ENCODE data around the gene PTPRD. TPM values are rescaled to one million over a fixed set of nuclear protein-coding genes. Genes with fewer than 3 reads are reported as not detected.
"Not testable (repeated sequence)": the region's sequence is repeated elsewhere in the genome, so short reads cannot be mapped to it uniquely, and the experiment has no call there.

PTPRD gene
- total RNA-seq, 1 experiment from 2014 or later = 32.5 TPM

GRCh38 chr9:10354591-10354990 lies 258.2 kb downstream of the PTPRD start:
- TF ChIP-seq, protein P1, sequence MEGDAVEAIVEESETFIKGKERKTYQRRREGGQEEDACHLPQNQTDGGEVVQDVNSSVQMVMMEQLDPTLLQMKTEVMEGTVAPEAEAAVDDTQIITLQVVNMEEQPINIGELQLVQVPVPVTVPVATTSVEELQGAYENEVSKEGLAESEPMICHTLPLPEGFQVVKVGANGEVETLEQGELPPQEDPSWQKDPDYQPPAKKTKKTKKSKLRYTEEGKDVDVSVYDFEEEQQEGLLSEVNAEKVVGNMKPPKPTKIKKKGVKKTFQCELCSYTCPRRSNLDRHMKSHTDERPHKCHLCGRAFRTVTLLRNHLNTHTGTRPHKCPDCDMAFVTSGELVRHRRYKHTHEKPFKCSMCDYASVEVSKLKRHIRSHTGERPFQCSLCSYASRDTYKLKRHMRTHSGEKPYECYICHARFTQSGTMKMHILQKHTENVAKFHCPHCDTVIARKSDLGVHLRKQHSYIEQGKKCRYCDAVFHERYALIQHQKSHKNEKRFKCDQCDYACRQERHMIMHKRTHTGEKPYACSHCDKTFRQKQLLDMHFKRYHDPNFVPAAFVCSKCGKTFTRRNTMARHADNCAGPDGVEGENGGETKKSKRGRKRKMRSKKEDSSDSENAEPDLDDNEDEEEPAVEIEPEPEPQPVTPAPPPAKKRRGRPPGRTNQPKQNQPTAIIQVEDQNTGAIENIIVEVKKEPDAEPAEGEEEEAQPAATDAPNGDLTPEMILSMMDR (conservative IDR thresholded peaks at IDR 0.05) = no peak
- Histone ChIP-seq H4K20me1 (ENCODE audit: control insufficient read depth, insufficient read depth, insufficient read length) (no peaks in the 10 kb centered on the region), H3K4me2 (ENCODE audit: insufficient read depth, insufficient read length, low read length) (no peak overlapping the region)

GRCh38 chr9:10345621-10346020 lies 267.2 kb downstream of the PTPRD start:
- H3K4me1 ChIP-seq (ENCODE audit: insufficient read depth, low read length) = not testable (repeated sequence)

More at GRCh38 chr9:10354591-10354990, 258.2 kb downstream of the PTPRD start:
- H2BK120ac ChIP-seq (ENCODE audit: low read depth, low read length, poor library complexity, severe bottlenecking) = no peak overlapping the region
- H2BK5ac ChIP-seq (ENCODE audit: insufficient read length, low read length) = no peak overlapping the region
- no peak overlapping the region for H2BK12ac ChIP-seq (ENCODE audit: insufficient read length, low read depth, low read length)
- H2AFZ ChIP-seq (ENCODE audit: low read length) = no peak overlapping the region
- Mint-ChIP-seq H3K9me3 (no peaks in the 10 kb centered on the region), H3K4me1 (peaks cover 3 to 5% of the 10 kb centered on the region in 2 experiments; a peak in 3 of 4 replicates), H3K4me3 (no peak overlapping the region), H3K36me3 (ENCODE audit: insufficient read depth in 1 of 3, low read depth in 3 of 3) (no peaks in the 10 kb centered on the region), H3K27me3 (ENCODE audit: low read depth) (no peaks in the 10 kb centered on the region), H3K27ac (no peak overlapping the region)
- no peak overlapping the region for H3K9ac ChIP-seq (ENCODE audit: extremely low read depth, insufficient read length, low read length)
- H3K4me1 ChIP-seq (ENCODE audit: insufficient read depth, low read length) = no peaks in the 10 kb centered on the region
- H2BK15ac ChIP-seq (ENCODE audit: low read depth, low read length) = no peak overlapping the region
- H3K9me3 ChIP-seq (ENCODE audit: control insufficient read depth, low read depth, low read length) = no peaks in the 10 kb centered on the region
- no peak overlapping the region for H3K18ac ChIP-seq (ENCODE audit: insufficient read length, low read depth, low read length)
- no peak overlapping the region for H2AK5ac ChIP-seq (ENCODE audit: insufficient read length, low read length)
- no peaks in the 10 kb centered on the region for H3K27me3 ChIP-seq (ENCODE audit: insufficient read depth, low read length)
- no peak overlapping the region for H4K5ac ChIP-seq (ENCODE audit: insufficient read length, low read depth, low read length)
- no peak overlapping the region for H4K91ac ChIP-seq (ENCODE audit: insufficient read length, low read depth, low read length)
- no peak overlapping the region for H3T11ph ChIP-seq (ENCODE audit: low read length)
- H3K23me2 ChIP-seq (ENCODE audit: insufficient read length, low read depth, low read length, poor library complexity, severe bottlenecking) = no peaks in the 10 kb centered on the region
- H3K4ac ChIP-seq (ENCODE audit: low read depth, low read length) = no peak overlapping the region
- no peak overlapping the region for H2BK20ac ChIP-seq (ENCODE audit: low read depth, low read length, poor library complexity, severe bottlenecking)
- no peak overlapping the region for H3K56ac ChIP-seq (ENCODE audit: insufficient read length, low read depth, low read length)
- no peak overlapping the region for H4K8ac ChIP-seq (replicated peaks; ENCODE audit: insufficient read length, low read depth, low read length)
- H3K14ac ChIP-seq (ENCODE audit: insufficient read depth, low read length) = no peak overlapping the region
- no peak overlapping the region for H3K27ac ChIP-seq (ENCODE audit: insufficient read length, low read depth, low read length)
- no peak overlapping the region for H3K23ac ChIP-seq (ENCODE audit: insufficient read length, low read depth, low read length)
- no peaks in the 10 kb centered on the region for H3K79me1 ChIP-seq (ENCODE audit: insufficient read depth, low read depth, low read length, poor library complexity, severe bottlenecking)
- WGBS (ENCODE audit: extremely low coverage, insufficient read length, low lambda C conversion rate) = no CpG with 5 or more reads among the region's 3 CpGs
- DNase-seq = no peak
- H3K79me2 ChIP-seq (ENCODE audit: insufficient read depth, low read length) = no peaks in the 10 kb centered on the region; the same call in 1 of the 2 replicates

More at GRCh38 chr9:10345621-10346020, 267.2 kb downstream of the PTPRD start:
- not testable (repeated sequence) for H4K8ac ChIP-seq (replicated peaks; ENCODE audit: insufficient read length, low read depth, low read length); H3K27me3 Mint-ChIP-seq (ENCODE audit: low read depth); H3K23me2 ChIP-seq (ENCODE audit: insufficient read length, low read depth, low read length, poor library complexity, severe bottlenecking); H2AK5ac ChIP-seq (ENCODE audit: insufficient read length, low read length); H4K91ac ChIP-seq (ENCODE audit: insufficient read length, low read depth, low read length); H3K4me2 ChIP-seq (ENCODE audit: insufficient read depth, insufficient read length, low read length); H3K36me3 Mint-ChIP-seq (ENCODE audit: insufficient read depth in 1 of 3, low read depth in 3 of 3); H3K9me3 ChIP-seq (ENCODE audit: control insufficient read depth, low read depth, low read length); H3K4ac ChIP-seq (ENCODE audit: low read depth, low read length); H4K5ac ChIP-seq (ENCODE audit: insufficient read length, low read depth, low read length); H2BK15ac ChIP-seq (ENCODE audit: low read depth, low read length); H3K79me1 ChIP-seq (ENCODE audit: insufficient read depth, low read depth, low read length, poor library complexity, severe bottlenecking); H3K9ac ChIP-seq (ENCODE audit: extremely low read depth, insufficient read length, low read length); H2BK120ac ChIP-seq (ENCODE audit: low read depth, low read length, poor library complexity, severe bottlenecking); H3K18ac ChIP-seq (ENCODE audit: insufficient read length, low read depth, low read length); H3T11ph ChIP-seq (ENCODE audit: low read length); H3K14ac ChIP-seq (ENCODE audit: insufficient read depth, low read length); H3K27me3 ChIP-seq (ENCODE audit: insufficient read depth, low read length); H3K4me3 Mint-ChIP-seq; H2BK20ac ChIP-seq (ENCODE audit: low read depth, low read length, poor library complexity, severe bottlenecking); H3K79me2 ChIP-seq (ENCODE audit: insufficient read depth, low read length); H2BK12ac ChIP-seq (ENCODE audit: insufficient read length, low read depth, low read length); H3K56ac ChIP-seq (ENCODE audit: insufficient read length, low read depth, low read length); DNase-seq; H3K4me1 Mint-ChIP-seq; H3K27ac ChIP-seq (ENCODE audit: insufficient read length, low read depth, low read length); H3K23ac ChIP-seq (ENCODE audit: insufficient read length, low read depth, low read length); H4K20me1 ChIP-seq (ENCODE audit: control insufficient read depth, insufficient read depth, insufficient read length); H2AFZ ChIP-seq (ENCODE audit: low read length); H2BK5ac ChIP-seq (ENCODE audit: insufficient read length, low read length); H3K27ac Mint-ChIP-seq
- H3K9me3 Mint-ChIP-seq = peaks cover 5 to 10% of the 10 kb centered on the region in 2 experiments; a peak in 2 of 5 replicates
- WGBS (ENCODE audit: extremely low coverage, insufficient read length, low lambda C conversion rate) = no CpG with 5 or more reads among the region's 5 CpGs

All from H9 (cell line).